Measurements from ENCODE around the gene AVL9.
"Not testable (repeated sequence)": the region's sequence is repeated elsewhere in the genome, so short reads cannot be mapped to it uniquely, and the experiment has no call there.

AVL9 gene

DNA sequence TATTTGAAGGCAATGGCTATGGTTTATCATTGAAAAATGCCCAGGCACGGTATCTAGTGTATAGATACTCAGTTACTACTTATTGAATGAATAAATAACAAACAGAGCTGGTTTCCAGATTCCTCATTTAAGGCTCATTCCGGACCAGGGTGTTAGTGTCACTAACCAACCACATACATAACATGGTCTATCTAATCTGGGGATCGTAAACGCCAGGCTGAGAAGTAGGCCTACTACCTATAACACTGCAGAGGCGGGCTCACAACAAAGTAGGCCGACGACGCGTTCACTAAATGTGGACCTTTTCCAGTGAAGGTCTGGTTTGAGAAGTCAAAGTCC is 5.5 kb upstream of the AVL9 start:
- no peak for DNase-seq
- Histone ChIP-seq H3K36me3 (peaks cover 14% of the 10 kb centered on the region), H3K4me3 (ENCODE audit: low read depth, low read length) (peak overlapping the region; percentile 94), H3K9me3 (no peaks in the 10 kb centered on the region), H3K27me3 (no peaks in the 10 kb centered on the region), H3K4me1 (no peaks in the 10 kb centered on the region)
- TF ChIP-seq, protein P1, sequence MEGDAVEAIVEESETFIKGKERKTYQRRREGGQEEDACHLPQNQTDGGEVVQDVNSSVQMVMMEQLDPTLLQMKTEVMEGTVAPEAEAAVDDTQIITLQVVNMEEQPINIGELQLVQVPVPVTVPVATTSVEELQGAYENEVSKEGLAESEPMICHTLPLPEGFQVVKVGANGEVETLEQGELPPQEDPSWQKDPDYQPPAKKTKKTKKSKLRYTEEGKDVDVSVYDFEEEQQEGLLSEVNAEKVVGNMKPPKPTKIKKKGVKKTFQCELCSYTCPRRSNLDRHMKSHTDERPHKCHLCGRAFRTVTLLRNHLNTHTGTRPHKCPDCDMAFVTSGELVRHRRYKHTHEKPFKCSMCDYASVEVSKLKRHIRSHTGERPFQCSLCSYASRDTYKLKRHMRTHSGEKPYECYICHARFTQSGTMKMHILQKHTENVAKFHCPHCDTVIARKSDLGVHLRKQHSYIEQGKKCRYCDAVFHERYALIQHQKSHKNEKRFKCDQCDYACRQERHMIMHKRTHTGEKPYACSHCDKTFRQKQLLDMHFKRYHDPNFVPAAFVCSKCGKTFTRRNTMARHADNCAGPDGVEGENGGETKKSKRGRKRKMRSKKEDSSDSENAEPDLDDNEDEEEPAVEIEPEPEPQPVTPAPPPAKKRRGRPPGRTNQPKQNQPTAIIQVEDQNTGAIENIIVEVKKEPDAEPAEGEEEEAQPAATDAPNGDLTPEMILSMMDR (IDR thresholded peaks at IDR 0.05; ENCODE audit: low read depth, low read length) = no peak

DNA sequence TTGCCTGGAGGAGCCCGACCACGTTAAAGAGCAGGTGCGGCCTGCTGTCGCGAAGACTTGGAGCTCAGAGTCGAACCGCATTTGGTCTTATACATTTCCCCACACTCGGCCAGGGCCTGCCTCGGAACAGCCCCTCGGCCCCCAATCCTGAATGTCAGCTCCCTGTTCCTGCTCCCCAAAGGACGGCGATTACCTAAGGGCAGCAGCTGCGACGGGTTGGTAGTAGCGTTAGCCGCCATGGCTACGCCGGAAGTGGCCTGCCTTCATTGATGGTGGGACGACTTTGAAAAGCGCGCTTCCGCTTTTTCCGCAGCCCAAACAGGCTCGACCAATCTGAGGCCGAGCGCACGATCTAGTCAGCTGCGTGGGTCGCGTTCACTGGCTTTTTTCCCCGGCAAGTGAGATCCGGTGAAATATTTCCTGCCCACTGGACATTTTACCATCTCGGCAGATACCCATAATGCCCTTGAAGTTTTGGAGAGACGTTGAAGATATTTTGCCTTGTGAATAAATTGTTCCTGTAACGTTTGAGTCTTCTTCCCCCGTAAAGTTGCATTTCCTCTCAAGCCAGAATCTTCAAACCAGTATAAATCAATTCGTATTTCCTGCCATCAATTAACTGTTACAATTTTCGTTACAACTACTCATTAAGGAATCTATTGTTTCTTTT is 5.0 kb upstream of the AVL9 start, which contains the start of gene LSM5:
LSM5 (minus strand) TSS at position 254 of the 670 bp plus-strand sequence; CDS start at position 239, 15 bp downstream.
- Histone ChIP-seq H3K27me3 (no peaks in the 10 kb centered on the region), H3K9me3 (no peaks in the 10 kb centered on the region)
- TF ChIP-seq, protein P1 (IDR thresholded peaks at IDR 0.05; ENCODE audit: low read depth, low read length) = no peak

DNA sequence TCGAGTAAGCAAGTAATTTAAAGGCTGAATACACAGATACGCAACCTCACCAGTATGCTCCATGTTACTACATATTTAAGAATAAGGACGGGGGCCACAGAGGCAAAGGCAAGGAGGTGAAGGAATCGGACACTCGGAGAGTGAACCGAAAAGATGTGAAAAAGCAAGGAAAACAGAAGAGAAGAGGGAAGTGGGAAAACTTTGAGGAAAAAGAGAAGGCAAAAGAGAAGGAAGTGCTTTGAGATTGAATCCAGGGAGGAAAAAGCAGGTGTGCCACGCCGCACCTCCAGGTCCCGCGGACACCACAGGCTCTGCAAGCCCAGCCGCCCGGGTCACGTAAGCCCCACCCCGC is 367 bp upstream of the AVL9 start:
- DNase-seq = no peak
- TF ChIP-seq, protein P1 (IDR thresholded peaks at IDR 0.05; ENCODE audit: low read depth, low read length) = no peak
- Histone ChIP-seq H3K9me3 (no peaks in the 10 kb centered on the region), H3K4me1 (no peaks in the 10 kb centered on the region; the same call in 1 of the 2 replicates), H3K27me3 (no peaks in the 10 kb centered on the region), H3K36me3 (peaks cover 7% of the 10 kb centered on the region), H3K4me3 (ENCODE audit: low read depth, low read length) (peak overlapping the region; percentile 89)

More for the DNA sequence above, 5.0 kb upstream of the AVL9 start, which contains the start of gene LSM5:
- peak; percentile 92 for DNase-seq
- H3K4me1 ChIP-seq = no peaks in the 10 kb centered on the region
- H3K36me3 ChIP-seq = peaks cover 14% of the 10 kb centered on the region
- H3K4me3 ChIP-seq (ENCODE audit: low read depth, low read length) = peak within 1 kb of the TSS; percentile 94

DNA sequence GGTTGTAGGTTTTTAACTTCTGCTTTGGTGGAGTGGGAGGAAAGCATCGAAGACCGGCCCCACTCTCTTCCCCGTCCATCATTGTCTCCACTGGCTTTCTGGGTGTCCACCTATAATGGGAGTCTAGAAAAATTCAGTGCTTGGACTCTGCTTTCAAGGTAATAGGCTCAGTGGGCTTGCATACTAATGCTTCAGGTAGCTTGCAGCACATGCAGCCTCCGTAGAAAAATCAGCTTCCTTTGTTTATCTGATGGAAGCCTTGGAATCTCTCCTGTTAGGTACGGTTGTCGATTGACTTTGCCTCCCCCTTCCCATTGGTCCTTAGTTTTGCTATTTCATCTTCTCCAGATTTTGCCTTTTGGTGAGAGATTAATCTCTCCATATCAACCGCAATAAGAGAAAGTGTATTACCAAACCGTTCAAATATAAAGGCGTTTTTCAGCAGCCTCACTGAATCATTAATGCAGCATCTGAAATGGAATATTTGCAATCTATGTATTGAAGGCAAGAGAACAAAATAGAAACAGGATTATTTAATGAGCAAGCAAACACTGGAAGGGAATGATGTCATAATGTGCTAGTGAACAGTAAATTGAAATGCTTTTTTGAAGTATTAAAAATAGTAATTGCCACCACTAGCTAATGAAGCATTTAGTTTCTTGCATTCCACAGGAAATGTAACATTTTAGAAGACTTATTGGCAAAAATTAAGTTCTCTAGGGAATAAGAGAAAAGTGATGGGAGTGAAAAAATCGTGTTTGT is 944 bp downstream of the AVL9 start:
- no peaks in the 10 kb centered on the region for H3K27me3 ChIP-seq
- no peak for DNase-seq
- TF ChIP-seq, protein P1 (IDR thresholded peaks at IDR 0.05; ENCODE audit: low read depth, low read length) = no peak
- no peaks in the 10 kb centered on the region; the same call in 1 of the 2 replicates for H3K4me1 ChIP-seq
- H3K4me3 ChIP-seq (ENCODE audit: low read depth, low read length) = peak overlapping the region; percentile 95
- no peaks in the 10 kb centered on the region for H3K9me3 ChIP-seq
- peaks cover 7% of the 10 kb centered on the region for H3K36me3 ChIP-seq

DNA sequence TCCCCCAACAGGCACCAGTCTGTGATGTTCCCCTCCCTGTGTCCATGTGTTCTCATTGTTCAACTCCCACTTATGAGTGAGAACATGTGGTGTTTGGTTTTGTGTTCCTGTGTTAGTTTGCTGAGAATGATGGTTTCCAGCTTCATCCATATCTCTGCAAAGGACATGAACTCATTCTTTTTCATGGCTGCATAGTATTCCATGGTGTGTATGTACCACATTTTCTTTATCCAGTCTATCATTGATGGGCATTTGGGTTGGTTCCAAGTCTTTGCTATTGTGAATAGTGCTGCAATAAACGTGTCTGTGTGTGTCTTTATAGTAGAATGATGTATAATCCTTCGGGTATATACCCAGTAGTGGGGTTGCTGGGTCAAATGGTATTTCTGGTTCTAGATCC is 4.5 kb downstream of the AVL9 start:
- H3K4me3 ChIP-seq (ENCODE audit: low read depth, low read length); H3K9me3 ChIP-seq; DNase-seq; H3K36me3 ChIP-seq; H3K27me3 ChIP-seq; H3K4me1 ChIP-seq: not testable (repeated sequence)

DNA sequence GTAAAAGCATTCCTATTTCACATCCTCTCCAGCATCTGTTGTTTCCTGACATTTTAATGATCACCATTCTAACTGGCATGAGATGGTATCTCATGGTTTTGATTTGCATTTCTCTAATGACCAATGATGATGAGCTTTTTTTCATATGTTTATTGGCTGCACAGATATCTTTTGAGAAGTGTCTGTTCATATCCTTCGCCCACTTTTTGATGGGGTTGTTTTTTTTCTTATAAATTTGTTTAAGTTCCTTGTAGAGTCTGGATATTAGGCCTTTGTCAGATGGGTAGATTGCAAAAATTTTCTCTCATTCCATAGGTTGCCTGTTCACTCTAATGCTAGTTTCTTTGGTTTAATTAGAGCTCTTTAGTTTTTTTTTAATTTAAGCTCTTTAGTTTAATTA is 4.9 kb downstream of the AVL9 start:
- not testable (repeated sequence) for H3K36me3 ChIP-seq; H3K4me1 ChIP-seq; H3K9me3 ChIP-seq; H3K4me3 ChIP-seq (ENCODE audit: low read depth, low read length); DNase-seq; H3K27me3 ChIP-seq

DNA sequence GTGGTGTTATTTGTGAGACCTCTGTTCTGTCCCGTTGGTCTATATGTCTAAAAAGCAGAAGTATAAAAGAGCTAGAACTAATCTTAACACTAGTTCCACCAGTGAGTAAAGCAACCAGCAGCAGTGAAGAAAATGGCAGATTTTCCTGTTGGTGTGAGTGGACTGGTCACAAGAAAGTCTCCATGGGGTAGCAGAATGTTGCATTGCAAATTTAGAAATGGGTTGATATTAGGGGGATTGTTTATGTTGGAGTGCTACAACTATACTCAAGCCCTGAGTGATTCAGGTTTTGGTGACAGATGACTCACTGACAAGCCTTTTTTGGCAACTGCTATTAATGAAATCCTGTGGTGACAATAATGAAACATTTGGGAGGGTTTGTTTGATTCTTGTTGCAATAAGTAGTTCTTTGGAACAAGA is 5.6 kb downstream of the AVL9 start:
- no peak for DNase-seq

More for the DNA sequence above, 5.6 kb downstream of the AVL9 start:
- Histone ChIP-seq H3K4me3 (ENCODE audit: low read depth, low read length) (no peak overlapping the region), H3K27me3 (no peaks in the 10 kb centered on the region), H3K9me3 (no peaks in the 10 kb centered on the region), H3K36me3 (peaks cover 4% of the 10 kb centered on the region), H3K4me1 (no peaks in the 10 kb centered on the region; the same call in 1 of the 2 replicates)
- TF ChIP-seq, protein P1 (IDR thresholded peaks at IDR 0.05; ENCODE audit: low read depth, low read length) = no peak
